HG02642 (cell line): ENCODE results near the gene MFN2.
A peak's percentile ranks its signal among the peaks of the same experiment; 100 is the strongest.
"Not testable (repeated sequence)": the region's sequence is repeated elsewhere in the genome, so short reads cannot be mapped to it uniquely, and the experiment has no call there.

Source experiments
- ATAC-seq: cut with Tn5 transposase; IDR thresholded peaks from one replicate; pipeline ENCODE4 v1.9.1; 2021; ENCODE audit warnings: mild to moderate bottlenecking; ENCODE audit not compliant: unreplicated experiment, poor library complexity

Gene MFN2

DNA sequence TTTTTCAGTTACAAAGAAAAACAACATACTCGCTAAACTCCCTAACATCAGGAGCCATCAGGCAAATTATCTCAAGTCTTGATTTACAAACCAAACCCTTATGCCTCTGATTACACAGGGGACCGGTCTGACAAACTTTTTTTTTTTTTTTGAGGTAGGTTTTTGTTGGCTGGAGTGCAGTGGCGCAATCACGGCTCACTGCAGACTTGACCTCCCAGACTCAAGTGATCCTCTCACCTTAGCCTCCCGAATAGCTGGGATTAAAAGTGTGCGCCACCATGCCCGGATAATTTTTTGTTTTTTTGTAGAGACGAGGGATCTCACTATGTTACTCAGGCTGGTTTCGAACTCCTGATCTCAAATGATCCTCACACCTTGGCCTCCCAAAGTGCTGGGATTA is 35.3 kb downstream of the MFN2 start:
- no peak for ATAC-seq

DNA sequence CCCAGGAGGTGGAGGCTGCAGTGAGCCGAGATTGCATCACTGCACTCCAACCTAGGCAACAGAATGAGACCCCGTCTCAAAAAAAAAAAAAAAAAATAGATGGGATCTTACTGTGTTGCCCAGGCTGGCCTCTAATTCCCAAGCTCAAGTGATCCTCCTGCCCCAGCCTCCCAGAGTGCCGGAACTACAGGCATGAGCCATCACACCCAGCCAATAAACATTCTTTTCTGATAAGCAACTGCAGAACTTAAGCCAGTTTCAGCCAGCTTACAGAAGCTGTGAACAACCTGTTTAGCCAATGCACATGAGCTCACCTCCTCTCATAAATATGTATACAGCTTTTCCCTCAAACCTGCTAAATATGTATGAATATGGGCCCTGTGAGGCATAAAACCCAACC is 35.9 kb downstream of the MFN2 start:
- no peak for ATAC-seq

DNA sequence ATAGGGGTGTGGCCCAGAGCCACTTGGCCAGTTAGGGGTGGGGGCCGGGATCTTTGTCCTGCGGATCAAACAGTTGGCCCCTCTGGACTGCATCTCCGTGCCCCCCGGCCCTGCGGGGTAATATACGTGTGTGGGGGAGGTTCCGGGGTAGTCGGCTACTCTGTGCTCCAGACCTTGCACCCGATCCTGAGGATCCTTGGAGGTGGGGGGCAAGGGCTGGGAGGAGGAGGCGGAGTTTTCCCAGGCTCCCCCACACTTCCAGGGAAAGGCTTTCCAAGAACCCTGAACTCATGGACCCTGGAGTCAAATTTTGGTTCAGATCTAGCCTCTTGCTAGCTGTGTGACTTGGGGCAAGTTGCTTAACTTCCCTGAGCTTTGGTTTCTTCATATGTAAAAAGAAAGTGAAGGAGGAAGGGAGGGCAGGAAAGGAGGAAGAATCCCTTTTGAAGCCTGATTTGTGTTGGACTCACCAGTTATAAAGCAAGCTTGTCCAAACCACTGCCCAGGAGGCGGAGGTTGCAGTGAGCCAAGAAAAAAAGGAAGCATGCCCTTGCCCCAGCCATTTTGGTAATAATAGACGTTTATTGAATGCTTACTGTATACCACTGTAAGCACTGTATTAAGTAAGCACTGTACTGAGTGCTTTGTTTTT is 39.7 kb downstream of the MFN2 start:
- ATAC-seq: no peak

GRCh38 chr1:12021616-12022015 is 41.4 kb downstream of the MFN2 start:
- no peak for ATAC-seq

DNA sequence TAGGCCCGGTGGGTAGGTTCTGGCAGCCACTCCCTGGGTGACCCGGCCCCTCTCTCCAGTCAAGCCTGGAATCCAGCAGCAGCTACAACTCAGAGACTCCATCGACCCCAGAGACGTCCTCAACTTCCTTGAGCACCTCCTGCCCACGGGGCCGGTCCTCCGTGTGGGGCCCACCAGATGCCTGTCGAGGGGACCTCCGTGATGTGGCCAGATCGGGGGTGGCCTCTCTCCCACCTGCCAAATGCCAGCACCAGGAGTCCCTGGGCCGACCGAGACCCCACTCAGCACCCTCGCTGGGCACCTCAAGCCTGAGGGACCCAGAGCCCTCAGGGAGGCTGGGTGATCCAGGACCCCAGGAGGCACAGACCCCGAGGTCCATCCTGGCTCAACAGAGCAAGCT is 41.8 kb downstream of the MFN2 start:
- ATAC-seq: no peak

- no peak for ATAC-seq
Measured at GRCh38 chr1:12026586-12026985, 46.3 kb downstream of the MFN2 start.

DNA sequence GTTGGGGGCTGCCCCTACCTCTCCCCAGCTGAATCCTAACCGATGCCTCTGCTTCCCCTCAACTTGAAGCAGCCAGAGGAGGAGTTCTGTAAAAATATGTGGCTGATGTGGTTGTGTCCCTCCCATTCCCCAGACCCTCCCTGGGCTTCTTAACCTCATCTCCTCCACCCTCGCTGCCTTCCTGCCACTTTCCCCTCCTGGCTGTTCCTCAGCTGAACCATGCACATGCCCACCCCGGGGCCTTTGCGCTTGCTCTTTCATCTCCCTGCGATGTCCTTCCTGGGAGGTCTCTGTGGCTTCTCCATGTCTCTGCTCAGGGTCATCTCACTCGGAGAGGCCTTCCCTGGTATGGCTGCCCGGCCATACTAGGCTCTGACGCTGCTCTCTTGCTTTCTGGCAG is 48.0 kb downstream of the MFN2 start:
- no peak for ATAC-seq

GRCh38 chr1:12028957-12029511 is 48.8 kb downstream of the MFN2 start:
- ATAC-seq: no peak

DNA sequence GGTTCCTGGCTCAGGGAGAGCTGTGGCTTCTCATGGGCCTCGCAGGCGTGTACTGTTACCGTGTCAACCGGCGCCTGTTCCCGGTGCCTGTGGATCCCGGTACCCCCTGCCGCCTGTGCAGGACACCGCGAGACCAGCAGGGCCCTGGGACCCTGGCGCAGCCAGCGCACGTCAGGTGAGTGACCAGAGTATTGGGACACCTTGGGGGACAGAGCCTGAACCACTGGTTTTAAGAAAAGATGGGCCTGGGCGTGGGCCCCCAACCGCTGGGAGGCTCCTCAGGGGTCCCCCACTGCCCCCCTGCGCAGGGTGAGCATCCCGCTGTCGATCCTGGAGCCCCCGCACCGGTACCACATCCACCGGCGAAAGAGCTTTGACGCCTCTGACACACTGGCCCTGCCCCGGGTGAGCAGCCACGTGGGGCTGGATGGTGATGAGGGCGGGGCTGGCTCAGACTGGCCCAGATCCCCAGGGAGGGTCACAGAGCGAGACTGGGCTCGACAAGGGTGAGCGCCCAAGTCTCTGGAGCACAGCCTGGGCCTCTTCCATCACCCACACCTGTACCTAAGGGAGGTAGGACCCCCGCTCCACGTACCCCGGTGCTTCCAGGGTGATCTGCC is 49.6 kb downstream of the MFN2 start:
- ATAC-seq: no peak

GRCh38 chr1:12031039-12031980 is 51.1 kb downstream of the MFN2 start:
- no peak for ATAC-seq

- ATAC-seq: no peak
Measured at GRCh38 chr1:12032161-12032621, 51.9 kb downstream of the MFN2 start.

DNA sequence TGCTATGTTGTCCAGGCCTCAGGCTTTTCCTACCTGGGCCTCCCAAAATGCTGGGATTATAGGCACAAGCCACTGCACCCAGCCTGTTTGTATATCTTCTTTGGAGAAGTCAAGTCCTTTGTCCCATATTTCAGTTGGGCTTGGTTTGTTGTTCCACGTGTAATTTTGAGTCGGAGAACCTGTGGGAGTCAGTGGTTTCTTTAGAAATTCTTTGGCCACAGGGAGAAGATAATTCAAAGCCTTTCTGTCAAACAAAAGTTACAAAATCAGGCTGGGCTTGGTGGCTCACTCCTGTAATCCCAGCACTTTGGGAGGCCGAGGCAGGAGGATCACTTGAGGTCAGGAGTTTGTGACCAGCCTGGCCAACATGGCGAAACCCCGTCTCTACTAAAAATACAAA is 53.2 kb downstream of the MFN2 start:
- ATAC-seq: not testable (repeated sequence)

GRCh38 chr1:12034381-12034801 is 54.1 kb downstream of the MFN2 start:
- ATAC-seq: no peak

DNA sequence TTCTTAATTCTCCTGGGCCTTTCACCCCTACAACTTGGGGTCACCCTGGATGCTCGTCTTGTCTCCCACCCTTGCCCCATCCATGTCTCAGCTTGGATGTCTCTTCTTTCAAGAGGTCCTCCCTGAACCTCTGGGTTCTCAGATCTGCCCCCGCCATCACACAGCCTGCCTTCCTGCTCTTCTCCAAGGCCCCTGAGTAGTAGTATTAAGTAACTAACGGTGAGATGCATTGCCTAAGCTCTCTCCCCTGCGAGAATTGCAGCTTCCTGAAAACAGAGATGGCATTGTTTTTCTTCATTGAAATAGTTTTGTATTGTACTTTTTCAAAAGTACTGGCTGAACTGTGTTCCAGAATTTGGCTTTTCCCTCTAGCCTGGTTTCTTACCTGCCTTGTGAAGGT is 55.1 kb downstream of the MFN2 start:
- no peak for ATAC-seq

DNA sequence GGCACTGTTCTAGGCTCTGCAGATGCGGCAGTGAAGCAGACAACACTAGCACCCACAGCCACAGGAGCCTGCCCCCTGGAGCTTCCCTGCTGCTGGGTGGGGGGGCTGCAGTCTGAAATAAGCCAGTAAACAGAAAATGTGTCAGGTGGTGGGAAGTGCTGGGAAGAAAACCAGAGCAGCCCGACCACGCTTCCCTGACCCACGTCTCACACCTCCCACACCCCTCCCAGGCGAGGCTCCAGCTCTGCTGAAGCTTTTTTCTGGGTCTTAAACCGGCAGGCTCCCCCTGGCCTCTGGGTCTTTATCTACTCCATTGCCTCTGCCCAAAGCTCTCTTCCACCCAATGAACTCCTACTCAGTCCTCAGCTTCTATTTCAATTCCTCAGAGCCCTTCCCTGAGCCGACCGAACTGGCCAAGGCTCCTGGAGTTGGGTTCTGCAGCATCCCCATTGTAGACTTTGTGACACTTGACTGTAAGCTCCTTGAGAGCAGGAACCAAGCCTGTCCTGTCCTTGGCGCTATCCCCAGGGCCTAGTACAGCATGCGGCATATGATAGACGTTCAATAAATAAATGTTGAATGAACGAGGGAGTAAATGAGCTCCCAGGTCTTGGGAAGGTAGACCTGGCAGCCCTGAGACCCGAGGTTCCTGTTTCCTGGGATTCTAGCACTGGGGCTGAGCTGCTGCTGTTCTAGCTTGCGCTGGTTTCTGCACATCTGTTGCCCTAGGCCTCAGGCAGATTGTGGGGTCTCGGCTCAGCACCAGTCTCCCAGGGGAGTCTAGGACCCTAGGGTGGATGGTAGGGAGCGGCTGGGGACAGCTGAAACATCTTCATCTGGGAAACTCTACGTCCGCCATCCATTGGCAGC is 57.5 kb downstream of the MFN2 start:
- no peak for ATAC-seq

DNA sequence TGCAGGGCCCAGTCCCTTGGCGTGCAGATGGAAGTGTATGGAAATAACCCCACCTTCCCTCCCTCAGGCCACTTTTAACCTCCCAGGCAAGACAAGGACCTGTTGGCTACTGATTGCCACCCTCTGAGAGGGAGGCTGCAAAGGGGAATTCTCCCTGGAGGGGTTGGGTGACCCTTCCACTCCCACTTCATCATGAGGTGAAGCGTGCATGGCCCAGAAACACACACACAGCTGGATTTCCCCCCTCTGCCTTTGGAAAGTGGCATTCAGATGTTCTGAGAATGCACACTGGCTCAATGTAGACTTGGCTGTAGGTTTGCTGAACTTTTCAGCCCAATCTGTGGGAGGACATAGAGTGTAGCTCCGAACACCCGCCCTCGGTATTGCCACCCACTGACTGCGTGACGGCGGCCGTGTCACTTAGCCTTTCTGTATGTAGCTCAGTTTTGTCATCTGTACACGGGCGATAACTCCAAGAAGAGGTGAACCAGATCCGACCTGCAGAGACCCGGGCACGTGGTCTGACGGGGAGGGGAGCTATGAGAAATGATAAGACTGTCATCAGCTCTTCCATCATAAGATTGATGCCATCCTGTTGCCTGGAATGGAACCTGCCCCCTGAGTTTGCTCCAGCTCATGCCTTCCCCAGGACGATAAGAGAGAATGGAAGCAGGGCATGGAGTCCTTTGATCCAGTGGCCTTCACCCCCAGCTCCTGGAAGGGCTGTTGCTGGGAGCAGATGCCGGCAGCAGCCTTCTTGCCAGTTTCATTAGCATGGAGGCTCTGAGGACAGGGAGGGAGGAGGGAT is 58.3 kb downstream of the MFN2 start:
- ATAC-seq: no peak

DNA sequence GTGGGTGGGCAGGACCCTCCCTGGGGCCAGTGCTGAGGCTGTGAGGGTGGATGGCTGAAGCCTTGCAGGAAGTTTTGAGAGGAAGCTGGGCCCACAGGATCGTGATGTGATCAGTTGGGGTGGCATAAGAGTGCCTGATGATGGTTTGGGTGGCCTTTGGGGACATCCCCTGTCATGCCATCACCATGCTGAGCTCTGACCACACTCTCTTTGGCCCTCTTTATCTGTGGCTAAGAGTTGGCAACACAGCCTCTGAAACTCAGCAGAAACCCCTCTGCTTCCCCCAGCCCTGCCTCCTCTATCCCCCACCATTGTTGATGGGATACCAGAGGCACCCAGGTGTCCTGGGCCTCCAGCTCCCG is 58.9 kb downstream of the MFN2 start:
- no peak for ATAC-seq

- peak; percentile 39 for ATAC-seq
Measured at GRCh38 chr1:12039824-12040456, 59.7 kb downstream of the MFN2 start.
